GM12891 (cell line): ENCODE results near the gene GAREM1.

Experiments
- POLR2A ChIP-seq: IDR thresholded peaks from 2 replicates; pipeline ENCODE4 v1.6.1; 2011; ENCODE audit warnings: low read depth, low read length, control low read depth
- POLR2AphosphoS5 ChIP-seq: IDR thresholded peaks from 2 replicates; pipeline ENCODE4 v1.6.1; 2011; ENCODE audit warnings: low read depth, low read length, control low read depth

DNA sequence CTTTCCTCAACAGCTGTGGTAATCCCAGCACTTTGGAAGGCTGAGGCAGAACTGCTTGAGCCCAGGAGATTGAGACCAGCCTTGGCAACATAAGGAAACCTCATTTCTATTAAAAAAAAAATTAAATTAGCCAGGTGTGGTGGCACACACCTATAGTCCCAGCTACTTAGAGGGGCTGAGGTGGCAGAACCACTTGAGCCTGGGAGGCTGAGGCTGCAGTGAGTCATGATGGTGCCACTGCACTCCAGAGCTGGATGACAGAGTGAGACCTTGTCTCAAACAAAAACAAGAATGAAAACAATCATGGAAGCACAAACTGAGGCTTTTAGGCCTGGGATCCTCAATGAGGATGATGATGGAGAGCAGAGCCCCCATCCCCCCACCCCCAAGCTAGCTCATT lies 19.8 kb downstream of the GAREM1 start:
- no peak for TF ChIP-seq POLR2A
- TF ChIP-seq POLR2AphosphoS5, result no peak
